Sigmoid colon (tissue), 4 donors: Measurements from ENCODE around the gene VGLL1.

Experiments
- CTCF ChIP-seq, 4 experiments: fragments of 450-650 bp in 3 of 4; fragments of 200-600 bp in 1 of 4; IDR thresholded peaks; one replicate each; pipeline ENCODE4 v1.5.1; 2016 to 2019; ENCODE audit warnings: antibody characterized with exemption in 4 of 4, mild to moderate bottlenecking in 3 of 4, moderate library complexity in 2 of 4
- EP300 ChIP-seq, 4 donors: sonication (generic); formaldehyde crosslinking; IDR thresholded peaks; one replicate each; pipeline ENCODE4 v1.6.1; 2017; ENCODE audit warnings: antibody characterized with exemption in 4 of 4
- POLR2AphosphoS5 ChIP-seq, 4 donors: sonication (generic); formaldehyde crosslinking; IDR thresholded peaks; one replicate each; pipeline ENCODE4 v1.6.1; 2017; ENCODE audit warnings: antibody characterized with exemption in 4 of 4

DNA sequence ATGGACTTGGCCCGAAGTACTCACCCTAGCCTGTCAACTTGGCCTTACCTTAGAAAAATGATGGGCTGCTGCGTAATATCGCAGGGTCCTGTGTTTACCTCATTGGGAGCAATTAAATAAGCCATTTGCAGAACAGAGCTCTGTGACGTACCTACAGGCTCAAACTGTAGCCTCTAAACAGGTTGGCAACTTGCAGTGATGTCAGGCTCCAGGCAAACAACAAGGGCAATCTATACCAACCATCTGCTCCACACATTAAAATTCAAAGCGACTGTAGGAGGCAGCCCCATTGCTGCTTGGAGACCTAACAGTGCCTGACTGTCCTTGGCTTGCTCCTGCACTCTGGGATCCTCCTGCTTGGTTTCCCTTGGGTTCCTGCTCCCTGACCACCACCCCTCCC lies 17.2 kb downstream of the VGLL1 start:
- TF ChIP-seq CTCF (IDR thresholded peaks at IDR 0.05) (no peak), POLR2AphosphoS5 (IDR thresholded peaks at IDR 0.05) (no peak), EP300 (IDR thresholded peaks at IDR 0.05) (no peak)
